GM21723 (cell line): ENCODE data around the gene ZNF22.

Experiments
- ATAC-seq: cut with Tn5 transposase; IDR thresholded peaks from one replicate; pipeline ENCODE4 v1.9.1; 2021; ENCODE audit warnings: mild to moderate bottlenecking, moderate library complexity; ENCODE audit not compliant: unreplicated experiment

Gene ZNF22

DNA sequence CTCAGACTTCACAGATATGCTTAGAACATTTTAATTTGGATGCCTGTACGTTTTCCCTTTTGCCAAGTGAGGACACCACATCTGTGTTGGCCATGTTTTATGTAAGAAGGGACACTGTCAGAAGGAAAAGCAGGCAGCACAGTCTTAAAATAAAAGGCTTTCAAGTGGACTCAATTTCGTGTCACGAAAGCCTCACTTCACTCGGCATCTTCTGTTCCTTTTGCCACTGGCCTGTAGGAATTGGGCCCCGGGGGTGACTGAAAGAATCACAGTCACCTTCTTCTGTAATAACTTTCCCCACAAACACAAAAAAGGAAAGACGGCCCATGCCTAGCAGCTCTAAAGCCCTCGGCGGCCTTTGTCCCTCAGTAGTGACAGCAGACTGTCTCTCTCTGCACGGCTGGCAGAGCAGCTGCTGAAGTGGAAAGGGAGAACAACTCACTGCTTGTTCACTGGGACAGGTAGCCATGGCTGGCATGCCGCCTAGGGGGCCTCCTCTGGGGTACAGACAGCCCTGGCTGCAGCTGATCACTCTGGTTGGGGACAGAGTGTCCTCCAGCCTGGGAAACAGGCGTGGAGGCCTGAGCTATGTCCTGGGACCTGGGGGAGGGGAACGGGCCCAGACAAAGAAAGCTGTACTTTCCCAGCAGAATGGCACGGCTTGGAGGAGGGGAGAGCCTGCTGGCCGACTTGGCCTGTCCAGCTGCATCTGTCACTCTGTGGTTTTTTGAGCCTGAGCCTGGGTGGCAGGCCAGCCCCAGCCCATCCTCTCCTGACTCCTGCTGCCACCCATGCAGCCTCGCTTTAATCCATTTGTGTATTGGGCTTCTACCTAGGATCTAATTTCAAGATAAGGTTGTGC is 36.7 kb upstream of the ZNF22 start:
- no peak for ATAC-seq

DNA sequence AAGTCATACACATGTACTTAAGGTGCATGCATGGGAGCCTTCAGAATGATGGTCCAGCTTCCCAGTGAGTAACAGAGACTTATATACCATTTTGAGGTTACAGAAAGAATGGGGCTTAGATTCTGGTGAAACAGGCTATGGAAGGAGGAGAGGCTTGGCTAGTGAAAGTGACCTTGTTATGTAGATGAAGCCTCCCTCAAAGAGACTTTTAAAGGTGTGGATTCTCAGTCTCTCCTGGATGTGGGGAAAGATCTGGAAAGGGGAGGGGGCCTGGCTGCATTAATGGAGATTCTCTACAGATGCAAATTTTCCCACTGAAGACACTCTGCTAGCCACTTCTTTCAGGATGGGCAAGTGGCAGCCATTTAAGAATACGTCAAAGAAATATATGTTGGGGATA is 35.6 kb upstream of the ZNF22 start:
- no peak for ATAC-seq

DNA sequence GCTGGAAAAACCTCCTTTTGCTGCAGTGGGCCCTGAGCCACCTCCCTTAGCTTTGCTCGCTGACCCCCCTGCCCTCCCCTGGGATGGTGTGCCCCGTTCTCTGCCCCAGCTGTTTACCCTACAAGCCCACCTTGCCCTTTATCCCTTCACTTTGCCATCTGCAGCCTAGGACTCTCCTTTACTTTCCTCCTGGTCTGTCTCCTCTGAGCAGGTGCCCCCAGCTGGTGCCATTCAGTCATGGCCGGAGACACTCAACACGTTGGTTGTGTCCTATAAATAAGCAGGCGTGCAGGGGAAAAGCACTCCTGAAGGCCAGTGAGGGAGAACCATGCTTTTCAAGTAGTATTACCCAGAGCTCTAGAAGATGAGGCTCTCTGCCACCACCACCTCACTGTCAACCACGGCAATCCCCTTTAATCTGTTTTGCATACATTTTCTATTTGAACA is 35.0 kb upstream of the ZNF22 start:
- ATAC-seq: peak; percentile 27

DNA sequence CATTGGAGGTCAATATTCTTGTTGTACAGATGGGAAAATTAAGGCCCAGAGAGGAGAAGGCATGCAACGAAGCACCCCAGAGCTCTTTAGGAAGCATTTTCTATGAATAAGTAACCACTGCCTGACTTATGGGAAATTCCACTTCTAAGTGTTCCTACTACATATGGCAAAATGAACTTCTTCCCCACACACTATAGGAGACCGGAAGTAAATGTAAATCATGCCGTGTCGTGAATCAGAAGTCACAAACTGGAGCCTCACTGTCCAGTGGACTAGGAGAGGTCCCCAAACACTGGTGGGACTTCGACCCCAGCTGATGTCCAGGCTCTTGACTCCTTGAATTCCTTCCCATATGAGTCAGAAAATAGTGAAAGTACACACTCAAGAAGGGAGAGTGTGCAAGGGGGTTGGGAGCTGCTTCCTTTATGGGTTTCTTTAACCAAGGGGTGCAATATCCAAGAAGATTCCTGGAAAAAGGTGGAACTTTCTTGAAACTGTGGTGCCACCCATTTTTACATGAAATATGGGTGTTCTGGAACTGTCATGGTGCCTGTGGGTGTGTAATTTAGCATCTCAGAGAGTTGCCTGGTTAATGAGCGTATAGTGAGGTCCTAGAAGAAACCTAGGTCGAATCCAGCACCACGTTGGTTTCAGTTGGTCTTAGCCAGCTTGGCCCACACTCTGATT is 34.5 kb upstream of the ZNF22 start:
- peak; percentile 30 for ATAC-seq

DNA sequence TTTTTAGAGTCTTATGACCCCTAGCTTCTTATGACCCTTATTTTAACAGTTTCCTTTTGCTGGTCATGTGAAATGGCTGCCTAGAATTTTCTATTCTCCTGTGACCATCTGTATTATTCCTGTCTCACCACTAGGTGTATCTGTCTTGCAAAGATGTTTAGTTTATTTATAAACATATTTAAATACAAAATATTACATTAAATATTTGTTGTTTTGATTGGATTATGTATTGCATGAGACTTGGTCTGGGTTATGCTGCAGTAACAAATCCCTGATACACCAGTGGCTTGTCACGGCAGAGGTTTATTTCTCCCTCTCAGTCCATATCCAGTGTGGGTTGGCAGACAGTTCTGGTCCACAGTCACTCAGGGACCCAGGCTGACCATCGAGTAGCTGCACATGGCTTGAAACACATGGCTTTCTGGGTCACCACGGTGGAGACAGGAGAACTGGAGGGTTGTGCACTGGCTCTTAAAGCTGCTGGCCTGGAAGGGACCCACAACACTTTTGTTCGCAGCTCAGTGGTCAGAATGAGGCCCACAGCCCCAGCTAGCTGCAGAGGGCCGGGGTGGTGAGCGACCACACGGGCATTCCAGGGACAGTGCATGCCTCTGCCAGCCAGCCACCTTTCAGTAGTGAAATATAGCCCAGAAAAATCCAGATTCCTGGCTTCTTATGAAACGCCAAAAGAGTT is 33.8 kb upstream of the ZNF22 start:
- ATAC-seq: no peak

DNA sequence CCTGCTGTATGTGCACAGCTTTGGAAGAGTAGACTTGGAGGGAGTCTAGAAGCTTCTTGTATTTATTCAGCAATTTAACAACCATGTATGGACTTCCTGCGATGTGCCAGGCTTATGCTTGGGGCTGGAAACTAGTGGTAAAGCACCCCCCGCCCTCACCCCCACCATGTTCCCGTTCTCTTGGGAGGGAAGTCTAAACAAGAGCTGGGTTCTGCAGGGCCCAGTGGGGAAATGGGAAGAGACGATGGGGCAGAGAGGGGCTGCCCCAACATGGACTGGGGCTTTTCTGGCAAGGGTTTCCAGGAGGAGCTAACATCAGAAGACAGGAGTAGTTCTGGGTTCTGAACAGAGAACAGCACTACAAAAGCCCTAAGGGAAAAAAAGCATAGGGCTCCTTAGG is 33.1 kb upstream of the ZNF22 start:
- ATAC-seq: no peak

DNA sequence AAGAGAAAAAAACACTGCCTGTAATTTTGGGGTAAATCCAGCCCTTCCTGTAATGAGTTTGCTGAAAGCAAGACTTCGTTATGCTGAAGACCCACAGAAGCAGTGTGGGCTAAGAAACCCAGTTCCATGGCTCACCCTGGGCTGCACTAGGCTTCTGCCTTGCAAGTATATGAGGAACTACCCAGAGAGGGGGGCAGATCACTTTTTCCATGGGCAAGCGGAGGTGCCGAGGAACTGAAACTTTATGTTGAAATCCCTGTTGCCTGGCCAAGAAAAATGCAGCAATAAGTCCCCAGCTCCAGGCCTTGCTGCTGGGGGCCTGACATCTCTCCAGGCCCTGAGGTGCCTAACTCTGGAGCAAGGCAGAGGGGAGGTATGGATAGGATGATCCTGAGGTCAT is 32.6 kb upstream of the ZNF22 start:
- no peak for ATAC-seq

DNA sequence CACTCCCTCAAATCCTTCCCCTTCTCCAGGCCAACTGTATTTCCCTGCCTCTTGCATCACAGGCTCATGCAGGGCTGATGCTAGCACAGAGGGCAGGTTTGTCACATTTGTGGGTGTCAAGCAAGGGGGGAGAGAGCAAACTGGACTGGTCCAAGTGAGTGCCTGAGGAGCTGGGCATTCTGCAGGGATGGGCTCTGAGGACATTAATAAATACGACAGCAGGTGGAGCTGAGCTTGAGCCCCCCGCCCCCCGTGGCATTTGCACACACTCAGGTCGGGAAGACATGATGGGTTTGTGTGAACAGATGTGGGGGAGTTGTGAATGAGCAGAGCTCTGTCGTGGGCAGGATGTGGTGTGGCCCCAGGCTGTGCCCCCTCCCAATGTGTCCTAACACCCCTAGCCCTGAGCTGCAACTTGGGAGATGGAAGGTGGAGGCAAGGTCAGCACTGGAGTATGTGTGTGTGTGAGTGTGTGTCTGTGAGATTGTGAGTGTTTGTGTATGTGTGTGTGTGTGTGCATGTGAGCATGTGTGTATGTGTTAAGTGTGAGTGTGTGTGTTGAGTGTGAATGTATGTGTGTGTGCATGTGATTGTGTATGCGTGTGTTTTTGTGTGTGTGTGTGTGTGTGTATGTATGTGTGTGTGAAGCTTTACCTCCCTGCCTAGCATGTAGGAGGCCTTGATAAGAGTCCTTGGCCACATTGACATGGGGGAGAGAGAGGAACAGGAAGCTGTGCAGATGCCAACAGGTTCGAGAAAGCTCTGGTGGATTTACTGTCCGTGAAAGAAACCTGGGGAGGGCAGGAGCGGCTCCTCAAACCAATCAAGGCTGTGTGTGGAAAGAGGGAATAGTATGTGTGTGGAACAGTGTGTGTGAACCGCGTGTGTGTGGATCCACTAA is 32.0 kb upstream of the ZNF22 start:
- no peak for ATAC-seq

DNA sequence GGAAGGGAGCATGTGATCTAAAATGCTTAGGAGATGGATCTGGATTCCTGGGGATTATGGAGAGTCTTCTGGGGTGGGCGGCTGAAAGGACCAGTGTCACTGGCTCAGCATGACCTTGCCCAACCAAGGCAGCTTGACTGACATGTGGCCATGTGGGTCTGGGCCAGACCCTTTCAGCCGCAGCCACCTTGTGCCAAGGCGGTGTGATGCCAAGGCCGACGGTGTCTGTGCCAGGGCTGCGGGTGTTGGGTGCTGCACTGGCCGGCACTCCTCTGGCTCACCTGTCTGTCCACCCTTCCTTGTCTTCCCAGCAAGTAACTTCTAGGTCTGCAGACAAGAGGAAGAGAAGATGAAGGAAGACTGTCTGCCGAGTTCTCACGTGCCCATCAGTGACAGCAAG is 30.9 kb upstream of the ZNF22 start:
- no peak for ATAC-seq

DNA sequence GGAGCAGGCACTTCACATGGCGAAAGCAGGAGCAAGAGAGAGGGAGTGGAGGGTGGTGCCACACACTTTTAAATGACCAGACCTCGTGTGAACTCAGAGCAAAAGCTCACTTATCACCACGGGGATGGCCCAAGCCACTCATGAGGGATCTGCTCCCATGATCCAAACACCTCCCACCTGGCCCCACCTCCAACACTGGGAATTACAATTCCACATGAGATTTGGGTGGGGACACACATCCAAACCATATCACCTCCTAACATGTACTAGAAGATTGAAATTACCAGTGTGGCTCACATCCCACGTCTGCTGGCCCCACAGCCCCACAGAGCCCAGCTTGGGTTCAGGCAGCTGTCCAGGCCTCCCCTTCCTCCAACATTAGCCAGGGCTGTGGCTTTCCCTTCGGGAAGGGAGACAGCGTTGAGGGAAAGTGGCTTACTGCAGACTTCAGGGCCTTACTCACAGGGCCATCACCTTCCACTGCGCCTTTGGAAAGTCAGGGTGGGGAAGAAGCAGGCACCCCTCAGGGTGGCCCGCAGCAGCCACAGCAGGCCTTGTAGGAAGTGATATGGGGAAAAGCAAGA is 29.8 kb upstream of the ZNF22 start:
- ATAC-seq: no peak

DNA sequence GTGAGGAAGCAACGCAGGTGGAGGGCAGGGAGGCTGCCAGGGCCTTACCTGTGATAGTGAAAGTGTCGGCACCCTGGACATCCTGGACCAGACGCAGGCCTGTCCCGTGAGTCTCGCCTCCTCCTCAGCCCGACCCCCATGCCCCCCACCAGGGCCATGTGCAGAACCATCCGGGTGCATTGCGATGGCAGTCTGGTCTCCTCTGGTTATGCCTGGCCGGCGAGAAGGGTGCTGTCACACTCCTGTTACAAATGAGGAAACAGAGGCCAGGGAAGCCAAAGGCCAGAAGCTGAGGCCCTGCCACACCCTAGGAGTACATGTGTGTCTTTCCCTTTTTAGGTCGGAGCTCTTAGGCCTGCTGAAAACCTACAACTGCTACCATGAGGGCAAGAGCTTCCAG is 29.3 kb upstream of the ZNF22 start:
- no peak for ATAC-seq

DNA sequence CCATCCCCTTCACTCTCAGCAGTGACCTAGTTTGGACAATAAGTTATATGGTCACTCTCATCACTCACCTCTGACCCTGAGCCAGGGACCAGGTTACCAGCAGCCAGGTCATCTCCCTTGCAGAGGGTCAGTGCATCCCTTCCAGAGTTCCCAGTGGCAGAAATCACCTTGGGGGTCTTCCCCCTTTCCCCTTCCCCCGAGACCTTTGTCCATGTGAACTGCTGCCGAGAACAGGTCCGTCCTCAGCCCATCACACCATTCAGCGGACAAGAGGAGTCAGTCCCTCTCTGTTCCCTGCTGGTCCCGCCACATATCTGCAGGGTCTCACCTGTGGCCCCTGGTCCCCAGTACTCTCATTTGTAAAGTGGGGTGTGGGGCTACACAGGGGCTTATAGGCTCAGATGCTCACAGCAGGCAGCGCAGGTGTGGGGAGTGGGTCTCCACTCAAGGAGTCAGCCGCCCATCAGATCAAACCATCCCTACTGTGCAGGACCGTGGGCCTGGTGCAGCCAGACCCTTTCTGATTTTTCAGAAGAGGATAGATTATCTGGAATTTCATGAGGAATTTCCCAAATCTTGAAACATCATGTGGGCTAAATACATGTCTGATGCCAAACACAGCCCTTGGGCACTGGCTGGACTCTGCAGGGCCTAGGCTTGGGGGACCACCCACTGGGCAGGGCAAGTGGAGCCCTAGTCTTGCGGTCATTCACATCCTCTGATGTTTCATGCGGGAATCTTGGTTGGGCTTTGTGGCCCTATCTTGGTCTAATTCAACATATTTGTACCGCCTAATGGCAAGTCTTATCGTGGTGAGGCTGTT is 28.6 kb upstream of the ZNF22 start:
- no peak for ATAC-seq

DNA sequence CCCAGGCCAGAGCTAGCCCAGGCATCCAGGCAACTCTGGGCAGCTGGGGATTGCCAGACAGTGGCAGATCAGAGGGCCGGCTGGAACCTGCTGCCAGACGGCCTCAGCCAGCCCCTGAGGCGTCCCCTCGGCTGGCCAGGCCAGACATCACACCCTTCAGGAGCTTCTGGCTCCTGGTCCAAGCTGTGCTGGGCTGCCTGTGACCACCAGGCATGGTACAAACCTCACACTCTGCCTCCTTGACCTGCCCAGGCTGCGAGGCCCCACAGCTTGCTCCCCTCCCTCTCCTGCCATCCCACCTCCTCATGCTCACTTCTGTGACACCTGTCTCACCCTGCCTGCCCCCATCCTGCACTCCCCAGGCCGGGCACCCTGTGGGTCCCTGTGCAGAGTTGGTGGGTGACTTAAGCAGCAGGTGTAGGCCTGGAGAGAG is 27.8 kb upstream of the ZNF22 start:
- ATAC-seq: no peak

DNA sequence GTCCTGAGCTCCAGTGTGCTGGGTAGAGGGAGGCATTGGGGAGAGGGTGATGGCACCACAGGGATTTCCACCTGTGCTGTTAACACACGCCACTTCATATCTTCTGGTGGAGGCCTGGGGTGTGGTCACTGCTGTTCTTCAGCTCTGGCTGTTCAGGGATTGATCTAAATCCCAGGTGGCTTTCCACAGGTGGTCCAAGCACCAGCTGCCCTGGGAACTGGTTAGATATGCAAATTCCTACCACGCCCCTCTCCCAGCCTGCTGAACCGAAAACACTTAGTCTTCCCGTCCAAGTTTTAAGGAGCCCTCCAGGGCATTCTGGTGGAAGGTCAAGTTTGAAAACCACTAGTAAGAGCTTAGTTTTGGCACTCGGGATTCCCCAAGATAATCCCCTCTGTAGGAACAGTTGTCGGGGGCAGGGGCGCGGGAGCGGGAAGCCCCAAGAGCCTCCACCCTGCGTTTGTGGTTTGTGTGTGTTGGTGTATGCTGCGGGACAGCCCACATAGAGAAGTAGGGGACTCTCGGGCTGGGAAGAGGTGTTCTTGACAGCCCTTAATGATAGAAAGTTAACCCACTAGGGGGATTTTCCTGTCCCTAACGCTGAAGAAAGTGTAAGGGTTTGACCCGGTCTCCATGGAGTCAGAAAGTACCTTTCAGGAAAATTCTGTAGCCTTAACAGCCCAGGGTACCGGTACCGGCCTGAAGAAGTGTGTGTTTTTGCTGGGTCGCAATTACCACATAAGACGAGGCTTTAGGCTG is 27.2 kb upstream of the ZNF22 start:
- no peak for ATAC-seq

DNA sequence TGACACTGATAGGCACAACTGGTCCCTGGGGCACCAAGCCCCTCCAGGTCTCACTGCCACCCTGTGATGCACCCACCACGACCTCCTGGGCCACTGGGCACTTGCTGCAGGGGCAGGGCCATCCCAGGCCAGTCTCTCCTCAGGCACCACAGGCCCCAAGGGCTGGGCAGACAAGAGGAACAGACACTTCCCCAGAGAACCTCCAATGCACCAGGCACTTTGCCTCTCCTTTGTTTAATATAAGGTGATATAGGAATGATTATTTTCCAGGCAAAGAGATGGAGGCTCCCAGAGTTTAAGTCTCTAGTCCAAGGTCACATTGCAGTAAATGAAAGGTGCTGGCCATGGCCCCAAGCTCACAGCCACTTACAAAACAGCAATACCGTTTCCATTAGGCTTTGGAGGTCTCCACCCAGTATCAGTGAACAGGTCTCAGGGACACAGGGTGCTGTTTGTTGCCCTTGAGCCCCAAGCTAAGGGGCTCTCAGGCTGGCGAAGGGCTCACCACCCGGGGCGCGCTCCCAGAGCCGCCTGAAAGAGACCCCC is 26.6 kb upstream of the ZNF22 start:
- ATAC-seq: peak; percentile 0

DNA sequence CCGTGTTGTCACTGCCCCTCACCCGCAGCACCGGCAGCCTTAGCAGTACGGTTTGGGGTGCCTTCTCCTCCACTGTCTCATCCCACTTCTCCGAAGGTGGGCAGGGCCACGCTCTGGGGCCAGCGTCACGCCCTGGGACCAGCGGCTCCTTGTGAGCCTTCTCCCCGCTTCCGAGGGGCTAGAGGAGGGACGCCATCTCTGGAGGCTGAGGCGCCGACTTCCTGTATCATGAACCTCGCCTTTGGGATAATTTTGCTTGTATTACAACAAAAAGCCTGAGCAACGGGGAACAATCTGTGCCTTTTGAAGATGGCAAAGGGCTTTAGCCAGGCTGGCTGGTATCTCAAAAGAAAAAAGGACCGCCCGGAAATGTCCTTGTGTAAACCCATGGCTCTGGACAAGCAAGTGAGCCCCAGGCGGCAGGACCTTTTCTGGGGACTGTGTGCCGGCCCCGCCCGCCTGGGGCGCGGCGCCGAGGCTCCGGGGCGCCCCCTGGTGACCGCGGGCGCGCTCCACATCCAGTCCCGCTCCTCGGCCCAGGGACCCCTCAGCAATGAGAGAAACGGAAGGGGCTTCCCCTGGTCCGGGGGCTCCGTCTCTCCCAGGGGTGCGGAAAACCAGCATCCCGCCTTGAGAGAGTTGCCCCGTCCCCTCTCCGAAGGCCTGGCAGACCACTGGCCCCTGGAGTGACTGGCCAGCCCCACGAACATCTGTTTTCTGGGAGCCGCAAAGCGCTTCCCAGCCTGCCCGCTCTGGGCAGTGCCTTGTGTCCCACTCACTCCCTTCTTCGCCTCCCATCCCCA is 25.9 kb upstream of the ZNF22 start:
- ATAC-seq: peak; percentile 68

DNA sequence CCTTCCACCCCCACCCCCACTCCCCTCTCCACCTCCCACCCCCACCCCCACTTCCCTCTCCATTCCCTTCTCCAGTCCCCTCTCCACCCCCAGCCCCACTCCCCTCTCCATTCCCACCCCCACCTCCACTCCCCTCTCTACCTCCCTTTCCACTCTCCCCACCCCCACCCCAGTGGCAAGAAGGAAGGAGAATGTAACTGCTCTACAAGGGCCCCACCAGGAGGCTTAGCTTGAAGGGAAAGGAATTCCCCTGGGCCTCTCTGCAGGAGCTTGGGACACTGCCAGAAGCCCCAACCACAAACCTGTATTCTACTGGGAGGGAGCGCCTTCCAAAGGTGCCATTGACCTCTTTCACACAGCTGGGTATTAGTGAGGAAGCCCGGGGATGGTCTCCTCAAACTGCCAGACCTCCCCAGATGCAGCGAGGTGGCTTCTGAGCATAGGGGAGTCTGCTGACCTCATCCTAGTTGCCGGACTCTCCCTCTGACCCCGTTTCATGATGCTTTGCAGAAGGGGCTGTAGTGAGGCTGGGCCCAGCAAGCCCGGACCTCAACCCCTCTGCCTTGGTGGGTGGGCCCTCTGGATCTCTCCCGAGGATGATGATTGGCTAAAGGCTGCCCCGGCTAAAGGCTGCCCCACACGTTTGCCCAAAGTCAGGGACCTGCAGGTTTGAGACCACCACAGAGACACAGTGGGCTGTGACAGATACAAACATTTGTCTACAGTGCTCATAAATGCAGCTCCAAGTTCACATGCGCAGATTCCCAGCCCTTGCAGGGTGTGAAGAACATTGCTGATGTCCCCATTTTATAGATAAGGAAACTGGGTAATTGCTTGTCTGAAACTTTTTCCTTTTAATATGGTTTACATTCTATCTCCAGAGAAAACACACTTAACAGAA is 25.0 kb upstream of the ZNF22 start:
- ATAC-seq: no peak
